C1 segment of cervical spinal cord (tissue), 14 donors: ENCODE results near the gene TSPAN2.

Source experiments
- DNase-seq, 14 donors: peaks; one replicate each; lab custom pipeline; 2025; lab: John Stamatoyannopoulos, UW

Gene TSPAN2

GRCh38 chr1:115076384-115076915, 12.9 kb downstream of the TSPAN2 start:
- DNase-seq = no peak

GRCh38 chr1:115074839-115075534, 14.3 kb downstream of the TSPAN2 start:
- no peak for DNase-seq

GRCh38 chr1:115073298-115074087, 15.8 kb downstream of the TSPAN2 start:
- no peak for DNase-seq

- DNase-seq = no peak
These were observed 18.2 kb downstream of the TSPAN2 start for GRCh38 chr1:115071012-115071664.

DNA sequence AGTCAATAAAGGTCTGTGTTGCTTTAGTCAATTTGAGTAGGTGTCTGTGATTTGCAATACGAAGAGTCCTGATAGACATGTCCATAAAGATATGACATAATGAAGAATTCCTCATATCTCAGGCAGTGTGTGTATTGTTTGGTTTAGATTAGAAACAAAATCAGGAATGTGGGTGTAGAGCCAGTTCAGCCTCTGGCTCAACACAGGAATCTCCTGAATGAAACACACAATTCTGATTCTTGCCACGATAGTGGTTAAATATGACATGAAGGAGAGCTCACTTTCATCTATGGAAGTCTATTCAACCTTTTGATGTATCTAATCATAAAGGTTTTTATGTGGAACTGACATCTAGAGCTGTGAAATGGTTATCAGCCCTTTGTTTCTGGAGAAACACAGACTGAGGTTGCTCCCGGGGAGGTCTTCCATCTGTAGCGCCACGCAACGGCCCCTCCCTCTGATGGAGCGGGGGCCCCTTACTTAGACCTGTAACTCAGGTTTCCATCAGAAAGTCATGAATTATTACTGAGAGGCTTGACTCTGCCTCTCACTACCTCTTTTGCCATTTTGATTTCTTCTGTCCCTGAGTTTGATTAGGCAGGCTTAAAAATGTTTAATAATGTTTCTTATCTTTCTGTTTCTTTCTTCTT, 19.5 kb downstream of the TSPAN2 start:
- no peak for DNase-seq

GRCh38 chr1:115068826-115069585, 20.3 kb downstream of the TSPAN2 start:
- no peak for DNase-seq

- no peak for DNase-seq
These were observed 22.0 kb downstream of the TSPAN2 start for GRCh38 chr1:115067161-115067859.

DNA sequence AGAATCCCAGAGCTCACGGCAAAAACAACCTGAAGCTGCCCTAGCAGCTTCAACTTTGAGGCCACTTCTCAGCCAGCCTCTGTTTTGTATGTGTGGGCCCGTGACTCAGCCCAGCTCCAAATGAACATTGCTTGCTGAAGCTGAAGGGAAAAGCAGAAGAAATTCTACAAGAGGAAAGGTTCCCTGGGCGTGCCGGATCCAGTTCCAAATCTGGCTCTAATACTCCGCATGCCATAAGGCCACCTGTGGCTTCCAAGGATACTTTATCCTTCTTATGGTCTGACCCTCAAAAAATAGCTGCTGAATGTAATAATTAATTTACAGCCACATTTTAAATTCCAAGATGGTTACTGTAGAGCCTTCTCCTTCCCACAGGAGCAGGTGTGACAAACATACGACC, 24.3 kb downstream of the TSPAN2 start:
- DNase-seq = no peak

GRCh38 chr1:115064461-115064860, 24.8 kb downstream of the TSPAN2 start:
- no peak for DNase-seq

DNA sequence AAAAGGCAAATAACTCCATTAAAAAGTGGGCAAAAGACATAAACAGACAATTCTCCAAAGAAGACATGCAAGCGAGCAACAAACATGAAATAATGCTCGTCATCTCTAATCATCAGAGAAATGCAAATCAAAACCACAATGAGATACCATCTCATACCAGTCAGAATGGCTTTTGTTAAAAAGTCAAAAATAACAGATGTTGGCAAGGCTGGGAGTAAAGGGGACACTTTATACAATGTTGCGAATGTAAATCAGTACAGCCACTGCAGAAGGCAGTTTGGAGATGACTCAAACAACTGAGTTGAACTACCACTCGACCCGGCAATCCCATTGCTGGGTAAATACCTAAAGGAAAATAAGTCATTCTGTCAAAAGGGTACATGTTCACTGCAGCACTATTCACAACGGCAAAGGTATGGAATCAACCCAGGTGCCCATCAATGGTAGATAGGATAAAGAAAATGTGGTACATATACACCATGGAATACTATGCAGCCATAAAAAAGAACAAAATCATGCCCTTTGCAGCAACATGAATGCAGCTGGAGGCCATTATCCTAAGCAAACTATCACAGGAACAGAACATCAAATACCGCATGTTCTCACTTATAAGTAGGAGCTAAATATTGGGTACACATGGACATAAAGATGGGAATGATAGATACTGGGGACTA, 25.9 kb downstream of the TSPAN2 start:
- no peak for DNase-seq

GRCh38 chr1:115062542-115063004, 26.7 kb downstream of the TSPAN2 start:
- DNase-seq = no peak

DNA sequence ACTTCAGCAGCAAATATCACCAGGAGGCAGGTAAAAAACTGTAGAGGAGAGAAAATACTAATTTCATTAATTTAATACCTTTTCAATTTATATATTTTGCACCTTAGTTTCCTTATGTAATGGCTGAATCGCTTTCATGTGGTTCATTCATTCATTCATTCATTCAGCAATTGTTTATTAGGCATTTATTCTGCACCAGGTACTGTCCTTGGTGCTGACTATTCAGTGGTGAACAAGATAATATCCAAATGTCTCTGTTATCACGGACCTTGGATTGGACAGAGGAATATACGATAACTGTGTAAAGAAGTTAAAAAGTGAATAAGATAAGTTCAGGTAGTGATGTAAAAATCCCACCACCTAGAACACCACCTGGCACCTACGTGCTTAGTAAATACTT, 28.8 kb downstream of the TSPAN2 start:
- DNase-seq = no peak

DNA sequence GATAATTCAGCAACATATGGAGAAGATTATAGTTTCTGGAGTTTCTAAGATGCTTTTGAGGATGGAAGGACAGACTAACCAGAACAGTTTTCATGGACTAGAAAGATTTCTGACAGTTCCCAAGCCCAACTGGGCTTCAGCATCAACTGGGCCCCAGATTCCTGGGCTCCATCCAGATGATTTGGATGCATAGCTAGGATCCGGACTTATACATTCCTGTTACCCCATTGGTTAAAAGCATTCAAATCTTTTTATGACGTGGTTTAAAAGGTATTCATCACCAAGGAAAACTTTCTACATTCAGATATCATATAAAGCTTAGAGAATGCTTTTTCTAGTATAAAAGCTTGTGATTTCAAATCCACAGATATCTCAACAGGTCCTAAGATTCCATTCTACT, 30.0 kb downstream of the TSPAN2 start:
- DNase-seq = no peak

DNA sequence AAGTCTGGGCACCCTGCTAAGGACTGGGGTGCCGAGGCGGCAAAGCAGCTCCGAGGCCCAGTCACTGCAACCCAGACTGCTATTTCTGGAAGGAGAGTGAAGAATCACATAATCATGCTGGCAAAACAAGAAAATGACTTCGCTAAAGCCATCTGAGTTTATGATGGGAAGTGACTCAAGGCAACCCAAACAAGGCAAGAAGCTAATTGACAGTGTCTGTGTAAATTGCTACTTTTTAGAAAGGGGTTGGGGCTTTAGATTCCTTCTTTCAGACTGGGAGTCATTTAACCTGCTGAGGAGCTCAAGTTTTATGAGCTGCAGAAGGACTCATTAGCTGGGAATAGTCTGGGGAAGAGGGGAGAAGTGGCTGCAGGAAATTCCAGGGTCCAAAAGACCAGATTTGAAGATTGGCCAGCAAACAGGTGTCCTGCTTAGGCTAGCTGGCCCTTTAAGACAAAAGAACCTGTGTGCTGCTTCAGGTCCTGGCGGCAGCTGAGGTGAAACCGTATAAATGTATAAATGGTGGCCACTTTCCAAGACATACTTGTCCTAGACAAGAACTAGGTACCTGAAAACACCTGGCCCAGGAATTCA, 31.5 kb downstream of the TSPAN2 start:
- DNase-seq = no peak

DNA sequence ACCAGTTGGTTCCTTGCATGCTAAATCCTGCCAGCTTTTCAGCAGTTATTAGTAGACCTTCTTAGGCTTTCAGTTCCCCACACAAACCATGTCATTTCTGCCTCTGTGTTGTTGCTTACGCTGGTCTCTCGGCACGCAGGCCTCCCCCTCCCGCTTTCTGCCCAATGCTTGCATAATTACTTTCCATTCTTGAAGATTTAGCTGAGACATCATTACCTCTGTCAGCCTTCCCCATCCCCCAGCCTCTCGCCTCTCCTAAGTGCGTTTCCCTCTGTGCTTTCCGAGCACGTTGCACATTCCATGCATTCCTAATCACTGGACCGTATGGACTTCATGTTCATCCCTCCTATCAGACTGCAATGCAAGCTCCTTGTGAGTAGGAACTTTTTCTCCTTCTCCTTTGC, 32.9 kb downstream of the TSPAN2 start:
- no peak for DNase-seq

DNA sequence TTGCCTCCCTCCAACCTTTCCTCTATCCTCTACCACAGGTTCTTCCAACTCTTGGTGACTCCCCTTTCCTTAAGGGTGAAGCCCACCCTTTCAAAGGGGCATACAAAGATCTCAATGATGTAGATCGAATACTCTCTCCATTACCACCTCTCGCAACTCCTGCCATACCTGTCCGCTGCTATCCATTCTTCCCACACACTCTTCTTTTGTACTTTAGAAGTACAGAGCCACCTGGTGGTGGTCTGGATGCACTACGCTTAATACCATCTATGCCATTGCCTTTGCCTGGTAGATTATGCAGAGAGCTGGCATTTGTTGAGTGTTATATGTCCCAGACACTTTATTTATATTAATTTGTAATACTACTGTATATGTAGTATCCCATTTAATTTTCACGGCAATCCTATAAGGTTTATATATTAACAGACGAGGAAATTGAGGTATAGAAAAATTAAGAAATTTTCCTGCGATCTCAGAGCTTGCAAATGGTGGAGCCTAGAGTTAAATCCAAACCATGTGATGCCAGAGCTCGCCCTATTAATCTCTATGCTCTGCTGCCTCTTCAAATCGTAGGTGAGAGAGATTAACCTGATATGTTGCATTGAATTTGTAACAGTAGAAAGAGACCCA, 36.7 kb downstream of the TSPAN2 start:
- DNase-seq = peak in 2 of 14 donors; percentile 3 to 8

DNA sequence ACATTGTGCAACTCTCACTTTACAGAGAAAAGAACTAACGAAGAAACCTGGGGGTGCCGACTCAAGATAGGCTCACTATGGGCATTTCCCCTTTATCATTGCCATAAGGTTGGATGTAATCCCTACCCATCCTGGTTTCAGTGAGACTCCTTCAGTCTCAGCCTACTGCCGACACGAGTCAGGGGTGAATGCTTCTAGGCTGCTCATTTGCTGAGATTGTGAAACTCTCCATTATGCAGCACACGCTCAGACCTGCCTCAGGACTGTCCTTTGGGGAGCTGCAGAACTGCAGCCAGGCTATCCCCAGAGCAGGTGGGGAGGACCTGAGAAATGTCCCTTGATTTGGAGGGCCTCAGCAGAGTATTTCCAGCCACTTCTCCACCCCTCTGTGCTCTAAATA, 37.5 kb downstream of the TSPAN2 start:
- DNase-seq = no peak

DNA sequence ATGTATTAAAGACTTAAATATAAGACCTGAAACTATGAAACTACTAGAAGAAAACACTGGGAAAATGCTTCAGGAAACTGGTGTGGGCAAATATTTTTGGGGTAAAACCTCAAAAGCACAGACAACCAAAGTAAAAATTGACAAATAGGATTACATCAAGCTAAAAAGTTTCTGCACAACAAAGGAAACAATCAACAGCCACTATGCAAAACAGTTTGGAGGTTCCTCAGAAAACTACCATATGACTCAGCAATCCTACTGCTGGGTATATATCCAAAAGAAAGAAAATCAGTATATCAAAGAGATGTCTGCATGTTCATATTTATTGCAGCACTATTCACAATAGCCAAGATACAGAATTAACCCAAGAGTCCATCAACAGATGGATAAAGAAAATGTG, 42.6 kb downstream of the TSPAN2 start:
- no peak for DNase-seq

DNA sequence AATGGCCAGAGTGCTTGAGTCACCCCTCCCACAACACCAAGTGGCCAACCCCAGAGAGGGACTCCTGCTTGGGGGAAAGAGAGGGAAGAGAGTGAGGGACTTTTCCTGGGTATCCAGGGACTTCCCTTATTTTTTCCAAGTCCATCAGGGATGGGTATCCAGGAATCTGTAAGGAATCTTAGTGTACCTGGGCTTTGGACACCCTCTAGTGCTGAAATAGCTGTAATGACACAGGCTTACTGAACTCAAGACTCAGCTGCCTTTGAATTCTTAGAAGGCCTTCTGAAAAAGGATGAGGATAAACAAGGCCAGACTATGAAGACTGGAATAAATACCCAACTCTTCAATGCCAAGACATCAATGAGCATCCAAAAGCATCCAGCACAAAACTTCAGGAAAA, 47.6 kb downstream of the TSPAN2 start:
- no peak for DNase-seq
